HG03460 (cell line): ENCODE results near the gene ZNF785.
A peak's percentile ranks its signal among the peaks of the same experiment; 100 is the strongest.
"Not testable (repeated sequence)": the region's sequence is repeated elsewhere in the genome, so short reads cannot be mapped to it uniquely, and the experiment has no call there.

ENCODE experiments used
- ATAC-seq: cut with Tn5 transposase; IDR thresholded peaks from one replicate; pipeline ENCODE4 v1.9.1; 2021; ENCODE audit not compliant: unreplicated experiment

ZNF785 gene

GRCh38 chr16:30585400-30586191, at the start of gene ZNF785:
ZNF785 (minus strand) TSS chr16:30585697; CDS start chr16:30585611, 86 bp downstream.
- peak; percentile 89 for ATAC-seq

GRCh38 chr16:30633526-30633925, 48.0 kb upstream of the ZNF785 start:
- ATAC-seq = no peak

GRCh38 chr16:30632454-30632853, 47.0 kb upstream of the ZNF785 start:
- ATAC-seq = not testable (repeated sequence)

- ATAC-seq = no peak
Observed at GRCh38 chr16:30628628-30629540, 43.4 kb upstream of the ZNF785 start.

- no peak for ATAC-seq
Observed at GRCh38 chr16:30626236-30626635, 40.7 kb upstream of the ZNF785 start.

- ATAC-seq = no peak
Observed at GRCh38 chr16:30623536-30624283, 38.2 kb upstream of the ZNF785 start.

GRCh38 chr16:30622455-30623032, 37.0 kb upstream of the ZNF785 start:
- ATAC-seq = no peak

GRCh38 chr16:30621765-30622164, 36.3 kb upstream of the ZNF785 start:
- no peak for ATAC-seq

- no peak for ATAC-seq
Observed at GRCh38 chr16:30620169-30620568, 34.7 kb upstream of the ZNF785 start.

GRCh38 chr16:30619638-30620037, 34.1 kb upstream of the ZNF785 start:
- ATAC-seq = no peak

- ATAC-seq = no peak
Observed at GRCh38 chr16:30619202-30619601, 33.7 kb upstream of the ZNF785 start.

- no peak for ATAC-seq
Observed at GRCh38 chr16:30615358-30616091, 30.0 kb upstream of the ZNF785 start.

GRCh38 chr16:30609926-30610839, 24.7 kb upstream of the ZNF785 start, which contains the start of gene ZNF689:
ZNF689 (minus strand) TSS chr16:30610389; CDS start chr16:30610041, 348 bp downstream.
- ATAC-seq = peak; percentile 85

GRCh38 chr16:30609002-30609925, 23.8 kb upstream of the ZNF785 start:
- ATAC-seq = peak; percentile 41

- no peak for ATAC-seq
Observed at GRCh38 chr16:30606004-30606403, 20.5 kb upstream of the ZNF785 start.

GRCh38 chr16:30605158-30605557, 19.7 kb upstream of the ZNF785 start:
- ATAC-seq = no peak

GRCh38 chr16:30604316-30604947, 18.9 kb upstream of the ZNF785 start:
- ATAC-seq = no peak
